SJSA1 (cell line): ENCODE data around the gene ZBTB45. TPM values are rescaled to one million over a fixed set of nuclear protein-coding genes. Genes with fewer than 3 reads are reported as not detected.

Experiments
- DNase-seq, 2 experiments: peaks; one replicate each; pipeline ENCODE4 v3.0.0-alpha.2; 2015 to 2020; ENCODE audit warnings: low spot score in 2 of 2, low read depth in 1 of 2
- H3K27ac ChIP-seq: fragments of 250-450 bp; sonication (Bioruptor Pico); 2 replicates; pipeline ENCODE4 v1.5.1; 2020; ENCODE audit warnings: mild to moderate bottlenecking, moderate library complexity
- H3K27me3 ChIP-seq: fragments of 250-450 bp; sonication (Bioruptor Pico); replicated peaks from 2 replicates; pipeline ENCODE4 v1.5.1; 2020; ENCODE audit warnings: mild to moderate bottlenecking, moderate library complexity
- H3K36me3 ChIP-seq: fragments of 250-450 bp; sonication (Bioruptor Pico); 2 replicates; pipeline ENCODE4 v1.5.1; 2020; ENCODE audit warnings: mild to moderate bottlenecking
- H3K4me1 ChIP-seq: fragments of 250-450 bp; sonication (Bioruptor Pico); replicated peaks from 2 replicates; pipeline ENCODE4 v1.6.1; 2021; ENCODE audit warnings: mild to moderate bottlenecking
- H3K4me3 ChIP-seq: fragments of 250-450 bp; sonication (Bioruptor Pico); 2 replicates; pipeline ENCODE4 v1.5.1; 2020; ENCODE audit warnings: mild to moderate bottlenecking
- H3K9me3 ChIP-seq: fragments of 250-450 bp; sonication (Bioruptor Pico); replicated peaks from 2 replicates; pipeline ENCODE4 v1.5.1; 2020; ENCODE audit warnings: mild to moderate bottlenecking
- total RNA-seq: library from RNA; depleted of rRNA; stranded (reverse); fragments of >200 nt; shearing (Covaris generic); gene quantifications from 2 replicates; pipeline ENCODE4 v1.2.3, GENCODE V29; 2014; rRNA removed

Gene ZBTB45
- total RNA-seq = 4.2 and 4.7 TPM in 2 replicates

- Histone ChIP-seq H3K9me3 (no peaks in the 10 kb centered on the region), H3K27ac (peak within 1 kb of the TSS; percentile 59), H3K36me3 (peaks cover 26% of the 10 kb centered on the region), H3K4me3 (peak within 1 kb of the TSS; percentile 71), H3K4me1 (peaks cover 9% of the 10 kb centered on the region), H3K27me3 (no peaks in the 10 kb centered on the region)
- DNase-seq = peak; percentile 94 to 96
Observed at GRCh38 chr19:58519355-58520256, at the start of gene ZBTB45. ZBTB45 (minus strand) TSS chr19:58519810; CDS start chr19:58517673, 2,137 bp downstream.

GRCh38 chr19:58568453-58569130, 49.0 kb upstream of the ZBTB45 start:
- H3K36me3 ChIP-seq = peaks cover 9% of the 10 kb centered on the region
- no peaks in the 10 kb centered on the region for H3K27me3 ChIP-seq
- H3K4me1 ChIP-seq = peaks cover 4% of the 10 kb centered on the region
- H3K4me3 ChIP-seq = no peak overlapping the region
- no peak for DNase-seq
- H3K9me3 ChIP-seq = no peaks in the 10 kb centered on the region
- no peak overlapping the region for H3K27ac ChIP-seq

- H3K4me1 ChIP-seq = no peaks in the 10 kb centered on the region
- no peak for DNase-seq
- H3K9me3 ChIP-seq = no peaks in the 10 kb centered on the region
- no peak overlapping the region for H3K27ac ChIP-seq
- no peaks in the 10 kb centered on the region for H3K27me3 ChIP-seq
- H3K4me3 ChIP-seq = no peak overlapping the region
- peaks cover 17% of the 10 kb centered on the region for H3K36me3 ChIP-seq
Observed at GRCh38 chr19:58566989-58567388, 47.4 kb upstream of the ZBTB45 start.

GRCh38 chr19:58563823-58564222, 44.2 kb upstream of the ZBTB45 start:
- Histone ChIP-seq H3K27ac (no peak overlapping the region), H3K9me3 (no peaks in the 10 kb centered on the region), H3K4me3 (no peak overlapping the region), H3K4me1 (peaks cover 9% of the 10 kb centered on the region), H3K36me3 (peaks cover 14% of the 10 kb centered on the region), H3K27me3 (no peaks in the 10 kb centered on the region)
- no peak for DNase-seq

DNA sequence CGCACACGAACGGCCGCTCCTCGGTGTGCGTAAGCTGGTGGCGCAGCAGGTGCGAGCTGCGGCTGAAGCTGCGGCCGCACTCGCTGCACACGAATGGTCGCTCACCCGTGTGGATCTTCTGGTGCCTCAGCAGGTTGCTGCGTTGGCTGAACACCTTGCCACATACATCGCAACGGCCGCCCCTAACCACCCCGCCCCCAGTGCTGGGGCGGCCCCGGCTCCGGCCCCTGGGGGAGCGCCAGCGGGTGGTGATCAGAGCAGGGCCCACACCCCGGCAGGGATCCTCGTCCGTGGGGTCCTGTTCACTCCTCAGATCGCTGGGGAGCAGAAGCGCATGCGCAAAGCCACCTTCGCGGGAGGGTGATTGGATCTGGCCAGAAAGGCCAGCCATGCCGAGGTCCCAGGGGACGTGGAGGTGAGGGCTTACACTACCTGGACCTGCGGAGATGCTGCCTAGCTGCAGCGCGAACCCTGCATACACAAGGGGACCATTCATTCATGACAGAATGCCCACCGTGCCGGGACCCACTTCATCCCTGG, 43.5 kb upstream of the ZBTB45 start:
- H3K9me3 ChIP-seq = no peaks in the 10 kb centered on the region
- no peak overlapping the region for H3K27ac ChIP-seq
- H3K4me1 ChIP-seq = peaks cover 9% of the 10 kb centered on the region
- no peak for DNase-seq
- no peaks in the 10 kb centered on the region for H3K27me3 ChIP-seq
- H3K36me3 ChIP-seq = peaks cover 14% of the 10 kb centered on the region
- no peak overlapping the region for H3K4me3 ChIP-seq

DNA sequence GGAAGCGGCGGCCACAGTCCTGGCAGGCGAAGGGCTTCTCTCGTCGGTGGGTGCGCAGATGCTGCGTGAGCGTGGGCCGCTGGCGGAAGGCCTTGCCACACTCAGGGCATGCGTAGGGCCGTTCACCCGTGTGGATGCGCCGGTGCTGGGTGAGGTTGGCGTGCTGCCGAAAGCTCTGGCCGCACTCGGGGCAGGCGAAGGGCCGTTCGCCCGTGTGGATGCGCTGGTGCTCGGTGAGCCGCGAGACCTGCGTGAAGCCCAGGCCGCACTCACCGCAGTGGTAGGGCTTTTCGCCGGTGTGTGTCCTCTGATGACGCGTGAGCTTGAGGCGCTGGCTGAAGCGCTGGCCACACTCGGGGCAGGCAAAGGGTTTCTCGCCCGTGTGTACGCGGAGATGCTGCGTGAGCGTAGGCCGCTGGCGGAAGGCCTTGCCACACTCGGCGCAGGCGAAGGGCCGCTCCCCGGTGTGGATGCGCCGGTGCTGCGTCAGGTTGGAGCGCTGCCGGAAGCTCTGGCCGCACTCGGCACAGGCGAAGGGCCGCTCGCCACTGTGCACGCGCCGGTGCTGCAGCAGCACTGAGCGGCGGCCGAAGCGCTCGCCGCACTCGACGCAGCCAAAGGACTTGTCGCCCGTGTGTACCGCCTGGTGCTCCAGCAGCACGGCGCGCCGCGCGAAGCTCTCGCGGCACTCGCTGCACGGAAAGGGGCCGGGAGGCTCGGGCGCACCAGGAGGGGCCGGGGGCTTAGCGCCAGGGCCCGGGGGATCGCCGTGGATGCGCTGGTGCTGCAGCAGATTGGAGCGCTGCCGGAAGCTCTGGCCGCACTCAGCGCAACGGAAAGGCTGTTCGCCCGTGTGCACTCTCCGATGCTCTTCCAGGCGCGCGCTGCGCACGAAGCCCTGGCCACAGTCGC, 42.8 kb upstream of the ZBTB45 start:
- H3K27me3 ChIP-seq = no peaks in the 10 kb centered on the region
- H3K36me3 ChIP-seq = peaks cover 19% of the 10 kb centered on the region
- H3K4me3 ChIP-seq = no peak overlapping the region
- H3K4me1 ChIP-seq = peaks cover 9% of the 10 kb centered on the region
- H3K9me3 ChIP-seq = no peaks in the 10 kb centered on the region
- no peak for DNase-seq
- no peak overlapping the region for H3K27ac ChIP-seq

GRCh38 chr19:58561373-58562121, 41.9 kb upstream of the ZBTB45 start:
- H3K36me3 ChIP-seq = peaks cover 27% of the 10 kb centered on the region
- no peak for DNase-seq
- no peaks in the 10 kb centered on the region for H3K27me3 ChIP-seq
- no peak overlapping the region for H3K27ac ChIP-seq
- H3K9me3 ChIP-seq = no peaks in the 10 kb centered on the region
- no peak overlapping the region for H3K4me3 ChIP-seq
- H3K4me1 ChIP-seq = peaks cover 16% of the 10 kb centered on the region

GRCh38 chr19:58560921-58561320, 41.3 kb upstream of the ZBTB45 start:
- Histone ChIP-seq H3K4me1 (peaks cover 16% of the 10 kb centered on the region), H3K27me3 (no peaks in the 10 kb centered on the region), H3K4me3 (no peak overlapping the region), H3K36me3 (peaks cover 33% of the 10 kb centered on the region), H3K27ac (no peak overlapping the region), H3K9me3 (no peaks in the 10 kb centered on the region)
- no peak for DNase-seq

GRCh38 chr19:58560007-58560887, 40.6 kb upstream of the ZBTB45 start:
- DNase-seq = no peak
- peak overlapping the region; percentile 69 for H3K4me3 ChIP-seq
- H3K9me3 ChIP-seq = no peaks in the 10 kb centered on the region
- H3K36me3 ChIP-seq = peaks cover 38% of the 10 kb centered on the region
- peak overlapping the region; percentile 89 for H3K27ac ChIP-seq
- H3K4me1 ChIP-seq = peaks cover 20% of the 10 kb centered on the region
- no peaks in the 10 kb centered on the region for H3K27me3 ChIP-seq

GRCh38 chr19:58559275-58560006, 39.8 kb upstream of the ZBTB45 start:
- no peaks in the 10 kb centered on the region for H3K27me3 ChIP-seq
- peak; percentile 93 to 94 for DNase-seq
- peaks cover 42% of the 10 kb centered on the region for H3K36me3 ChIP-seq
- H3K27ac ChIP-seq = peak overlapping the region; percentile 89
- peak overlapping the region; percentile 69 for H3K4me3 ChIP-seq
- peaks cover 26% of the 10 kb centered on the region for H3K4me1 ChIP-seq
- H3K9me3 ChIP-seq = no peaks in the 10 kb centered on the region

GRCh38 chr19:58558623-58559274, 39.1 kb upstream of the ZBTB45 start:
- Histone ChIP-seq H3K27me3 (no peaks in the 10 kb centered on the region), H3K4me1 (peaks cover 32% of the 10 kb centered on the region), H3K27ac (peak overlapping the region; percentile 89)

More at GRCh38 chr19:58558623-58559274, 39.1 kb upstream of the ZBTB45 start:
- Histone ChIP-seq H3K36me3 (peaks cover 47% of the 10 kb centered on the region), H3K9me3 (no peaks in the 10 kb centered on the region), H3K4me3 (peak overlapping the region; percentile 69)
- DNase-seq = peak; percentile 99
